ENCODE results near the gene CAPN12.

CAPN12 gene

DNA sequence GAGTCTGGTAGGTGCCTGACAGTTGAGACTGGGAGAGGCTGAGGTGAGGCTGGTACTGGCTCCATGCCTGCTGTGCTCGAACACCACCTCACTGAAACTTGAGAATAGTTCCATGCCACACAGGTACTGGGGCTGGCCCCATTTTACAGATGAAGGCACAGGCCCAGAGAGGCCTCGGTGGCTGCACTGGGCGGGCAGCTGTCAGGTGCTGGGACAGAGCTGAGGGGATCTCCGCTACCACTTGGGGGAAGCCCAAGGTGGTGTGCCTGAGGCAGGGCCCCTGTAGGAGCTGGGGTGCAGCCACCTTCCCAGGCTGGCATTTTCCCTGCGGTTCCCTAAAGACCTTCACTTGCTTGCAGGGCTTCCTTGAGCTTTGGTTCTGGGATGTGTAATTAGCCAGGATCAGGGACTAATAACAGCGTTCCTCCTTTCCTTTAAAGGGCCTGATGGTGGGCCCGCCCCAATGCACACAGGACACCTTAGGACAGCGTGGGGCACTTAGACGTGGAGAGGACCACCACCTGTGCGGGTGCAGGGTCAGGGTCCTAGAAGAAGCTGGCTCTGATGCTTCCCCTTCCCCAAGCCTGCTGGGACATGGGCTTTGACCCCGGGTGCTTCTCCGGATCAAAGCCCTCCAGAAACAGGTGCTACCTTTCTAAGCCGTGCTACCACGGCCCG is 23.6 kb downstream of the CAPN12 start:
- FAIRE-seq = no peak
- no peak for DNase-seq (ENCODE audit: insufficient read length, low spot score)
- TF ChIP-seq, protein P1, sequence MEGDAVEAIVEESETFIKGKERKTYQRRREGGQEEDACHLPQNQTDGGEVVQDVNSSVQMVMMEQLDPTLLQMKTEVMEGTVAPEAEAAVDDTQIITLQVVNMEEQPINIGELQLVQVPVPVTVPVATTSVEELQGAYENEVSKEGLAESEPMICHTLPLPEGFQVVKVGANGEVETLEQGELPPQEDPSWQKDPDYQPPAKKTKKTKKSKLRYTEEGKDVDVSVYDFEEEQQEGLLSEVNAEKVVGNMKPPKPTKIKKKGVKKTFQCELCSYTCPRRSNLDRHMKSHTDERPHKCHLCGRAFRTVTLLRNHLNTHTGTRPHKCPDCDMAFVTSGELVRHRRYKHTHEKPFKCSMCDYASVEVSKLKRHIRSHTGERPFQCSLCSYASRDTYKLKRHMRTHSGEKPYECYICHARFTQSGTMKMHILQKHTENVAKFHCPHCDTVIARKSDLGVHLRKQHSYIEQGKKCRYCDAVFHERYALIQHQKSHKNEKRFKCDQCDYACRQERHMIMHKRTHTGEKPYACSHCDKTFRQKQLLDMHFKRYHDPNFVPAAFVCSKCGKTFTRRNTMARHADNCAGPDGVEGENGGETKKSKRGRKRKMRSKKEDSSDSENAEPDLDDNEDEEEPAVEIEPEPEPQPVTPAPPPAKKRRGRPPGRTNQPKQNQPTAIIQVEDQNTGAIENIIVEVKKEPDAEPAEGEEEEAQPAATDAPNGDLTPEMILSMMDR (IDR thresholded peaks at IDR 0.05; ENCODE audit: insufficient read depth, missing control alignments) = no peak

DNA sequence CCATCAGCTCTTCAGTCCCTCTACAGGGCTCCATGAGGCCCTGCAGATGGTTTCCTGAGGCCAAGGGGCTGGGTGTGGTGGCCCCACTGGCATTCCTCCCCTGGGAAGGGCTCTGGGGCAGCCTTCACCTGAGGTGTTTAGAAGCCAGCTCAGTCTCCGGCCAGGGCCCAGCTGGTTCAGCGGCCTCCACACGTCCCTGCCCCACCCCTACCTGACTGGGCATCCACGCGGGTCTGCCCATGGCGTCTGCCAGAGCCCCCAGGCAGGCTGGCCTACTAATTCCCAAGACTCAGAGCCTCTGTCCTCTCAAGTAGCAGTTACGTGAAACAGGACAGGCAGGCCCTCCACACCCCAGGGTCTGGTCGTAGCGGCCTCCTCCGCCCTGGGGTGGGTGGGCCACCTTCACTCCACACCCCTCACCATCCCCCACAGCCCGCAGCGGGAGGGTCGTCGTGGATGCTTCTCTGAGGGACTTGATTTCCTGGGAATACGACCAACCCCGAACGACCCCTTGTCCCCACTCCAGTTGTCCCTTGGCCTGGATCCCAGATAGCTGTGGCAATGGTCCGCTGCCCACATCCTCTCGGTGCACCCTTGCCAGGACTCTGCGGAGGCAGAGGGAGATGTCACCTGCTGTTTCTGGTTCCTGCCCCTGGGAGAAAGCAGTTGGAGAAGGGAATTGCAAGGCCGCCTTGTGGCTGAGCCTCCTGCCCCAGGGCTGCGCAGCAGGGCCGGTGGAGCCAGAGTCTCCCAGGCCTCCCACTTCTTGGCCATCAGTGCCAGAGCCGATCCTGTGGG is 24.3 kb downstream of the CAPN12 start:
- FAIRE-seq = no peak
- DNase-seq (ENCODE audit: insufficient read length, low spot score) = no peak
- TF ChIP-seq, protein P1 (IDR thresholded peaks at IDR 0.05; ENCODE audit: insufficient read depth, missing control alignments) = no peak

DNA sequence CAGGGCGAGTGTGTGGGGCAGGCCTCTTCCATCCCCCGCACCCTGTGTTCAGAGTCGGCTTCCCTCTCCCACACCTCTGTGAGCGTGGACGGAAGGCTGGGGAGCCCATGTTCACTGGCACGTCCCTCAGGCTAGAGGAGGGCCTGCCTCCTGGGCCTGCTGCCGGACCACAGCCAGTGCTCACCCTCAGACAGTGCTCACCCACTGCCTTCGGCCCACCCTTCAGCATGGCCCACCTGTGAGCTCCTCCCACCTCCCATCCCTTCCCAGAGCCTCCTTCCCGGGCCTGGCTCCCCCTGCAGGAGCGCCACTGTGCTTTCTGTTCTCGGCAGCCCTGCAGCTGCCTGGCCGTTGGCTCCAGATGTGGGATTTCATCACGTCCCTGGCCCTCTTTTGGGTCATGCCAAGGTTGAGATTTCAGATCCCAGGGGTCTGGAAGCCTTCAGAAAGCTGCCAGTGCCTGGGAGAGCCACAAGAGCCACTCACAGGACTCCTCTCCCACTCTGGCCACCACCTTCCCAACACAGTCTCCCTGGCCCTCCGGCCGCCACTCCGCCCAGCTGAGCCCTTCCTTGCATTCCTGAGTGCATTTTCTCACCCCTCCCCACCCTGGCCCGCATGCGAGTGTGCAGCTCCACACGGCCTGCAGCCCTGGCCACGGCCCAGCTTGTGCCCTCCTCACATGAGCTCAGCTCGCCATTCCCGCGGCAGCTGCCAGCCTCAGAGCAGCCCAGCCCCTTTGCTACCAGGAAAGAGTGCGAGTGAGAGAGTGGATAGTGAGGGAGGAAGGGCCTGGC is 25.3 kb downstream of the CAPN12 start:
- TF ChIP-seq, protein P1 (IDR thresholded peaks at IDR 0.05; ENCODE audit: insufficient read depth, missing control alignments) = no peak
- no peak for FAIRE-seq
- DNase-seq (ENCODE audit: insufficient read length, low spot score) = no peak

DNA sequence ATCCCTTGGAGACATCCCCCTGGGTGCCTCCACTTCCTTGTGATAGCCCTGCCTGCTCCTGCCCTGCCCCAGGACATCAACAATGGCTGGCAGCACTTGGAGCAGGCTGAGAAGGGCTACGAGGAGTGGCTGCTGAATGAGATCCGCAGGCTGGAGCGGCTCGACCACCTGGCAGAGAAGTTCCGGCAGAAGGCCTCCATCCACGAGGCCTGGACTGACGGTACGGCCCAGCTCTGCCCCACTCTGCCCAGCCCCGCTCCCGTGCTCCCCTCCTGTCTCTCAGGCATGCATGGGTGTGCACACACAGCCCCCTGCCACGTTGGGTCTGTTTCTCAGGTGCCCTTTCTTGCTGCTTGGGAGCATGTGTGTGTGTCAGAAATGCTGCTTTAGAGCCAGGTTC is 26.4 kb downstream of the CAPN12 start:
- TF ChIP-seq, protein P1 (IDR thresholded peaks at IDR 0.05; ENCODE audit: insufficient read depth, missing control alignments) = no peak
- no peak for FAIRE-seq
- no peak for DNase-seq (ENCODE audit: insufficient read length, low spot score)

GRCh38 chr19:38717051-38717450 is 27.2 kb downstream of the CAPN12 start:
- TF ChIP-seq, protein P1 (IDR thresholded peaks at IDR 0.05; ENCODE audit: insufficient read depth, missing control alignments) = no peak
- FAIRE-seq (no peak), DNase-seq (ENCODE audit: insufficient read length, low spot score) (no peak)

DNA sequence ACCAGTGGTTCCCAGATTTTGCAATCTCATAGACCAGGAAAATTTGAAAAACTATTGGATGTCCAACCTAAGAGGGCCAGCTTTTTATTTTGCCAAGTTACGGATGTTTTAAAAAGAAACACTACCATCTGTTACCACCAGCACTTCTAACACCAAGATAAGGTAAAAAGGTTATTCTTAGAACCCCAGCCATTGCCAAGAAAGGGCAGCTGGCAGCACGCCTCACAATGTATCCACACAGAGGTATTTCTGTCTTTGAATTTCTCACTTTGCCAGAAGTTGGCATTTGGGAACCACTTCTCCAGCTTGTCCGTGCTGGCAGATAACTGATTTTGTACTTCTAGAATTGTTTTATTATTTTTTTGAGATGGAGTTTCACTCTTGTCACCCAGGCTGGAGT is 28.7 kb downstream of the CAPN12 start:
- TF ChIP-seq, protein P1 (IDR thresholded peaks at IDR 0.05; ENCODE audit: insufficient read depth, missing control alignments) = no peak
- no peak for FAIRE-seq
- DNase-seq (ENCODE audit: insufficient read length, low spot score) = no peak
